Uterus (tissue), 2 donors: ENCODE measurements around the gene UNC13D.

ENCODE experiments used
- CTCF ChIP-seq, 4 experiments: fragments of 200-600 bp in 2 of 4; fragments of 450-650 bp in 2 of 4; sonication (generic) in 2 of 4; IDR thresholded peaks; one replicate each; pipeline ENCODE4 v1.5.1; 2016 to 2019; ENCODE audit warnings: antibody characterized with exemption in 4 of 4, mild to moderate bottlenecking in 2 of 4, moderate library complexity in 1 of 4
- POLR2A ChIP-seq, 2 donors: fragments of 450-650 bp; IDR thresholded peaks; one replicate each; pipeline ENCODE4 v1.6.1; 2016; ENCODE audit warnings: antibody characterized with exemption in 2 of 2, mild to moderate bottlenecking in 1 of 2, moderate library complexity in 1 of 2

- TF ChIP-seq CTCF (IDR thresholded peaks at IDR 0.05) (no peak), POLR2A (IDR thresholded peaks at IDR 0.05) (no peak)
Observed at GRCh38 chr17:75835654-75835987, 8.6 kb downstream of the UNC13D start.
